ENCODE data around the gene ZBTB1. TPM values are rescaled to one million over a fixed set of nuclear protein-coding genes. Genes with fewer than 3 reads are reported as not detected.
A peak's percentile ranks its signal among the peaks of the same experiment; 100 is the strongest.

ZBTB1 gene
- total and polyA plus RNA-seq, 10 of the 15 experiments (the other 5 are each of a cell fraction or from before 2014, with no cell fraction given), result 12.3 to 127 (median 40.0) TPM

GRCh38 chr14:64504310-64504896 lies at the start of gene ZBTB1 (continued):
- TF ChIP-seq POLR2AphosphoS2 (IDR thresholded peaks at IDR 0.05; ENCODE audit: low read depth, low read length), result peak; percentile 31; the same call in 1 of the 2 replicates
- TF ChIP-seq ZBTB11 (CRISPR knock-in tag; IDR thresholded peaks at IDR 0.05), result 0 out of 2 replicates have a peak, but pooled peaks have one; percentile 49
- no peak for TF ChIP-seq KAT2A (conservative IDR thresholded peaks at IDR 0.05; ENCODE audit: control insufficient read depth, low read depth, low read length)
- TF ChIP-seq MXI1 (IDR thresholded peaks at IDR 0.05; ENCODE audit: low read depth, low read length), result peak; percentile 27; the same call in 1 of the 2 replicates
- no peak for TF ChIP-seq IRF4 (IDR thresholded peaks at IDR 0.05; ENCODE audit: low read depth, low read length)
- TF ChIP-seq SUPT20H (IDR thresholded peaks at IDR 0.05; ENCODE audit: borderline replicate concordance, control insufficient read depth, low read depth, low read length), result no peak
- no peak for TF ChIP-seq PML (IDR thresholded peaks at IDR 0.05; ENCODE audit: low read length)
- TF ChIP-seq MTA2 (IDR thresholded peaks at IDR 0.05; ENCODE audit: low read depth), result peak; percentile 33; the same call in 1 of the 2 replicates
- peak; percentile 27 for TF ChIP-seq POU2F2 (IDR thresholded peaks at IDR 0.05; ENCODE audit: borderline replicate concordance, low read depth, low read length)
- peak; percentile 76; the same call in 1 of the 2 replicates for TF ChIP-seq NBN (IDR thresholded peaks at IDR 0.05)
- TF ChIP-seq MTA3 (IDR thresholded peaks at IDR 0.05; ENCODE audit: borderline replicate concordance, low read length), result peak; percentile 25; the same call in 1 of the 2 replicates
- TF ChIP-seq USF1 (IDR thresholded peaks at IDR 0.05; ENCODE audit: borderline replicate concordance, extremely low read length, insufficient read depth, low read depth, low read length), result no peak
- peak; percentile 67 for TF ChIP-seq POLR2A (IDR thresholded peaks at IDR 0.05; ENCODE audit: low read depth, low read length)
- TF ChIP-seq BCLAF1 (IDR thresholded peaks at IDR 0.05), result 0 out of 2 replicates have a peak, but pooled peaks have one; percentile 70
- TF ChIP-seq TCF12 (IDR thresholded peaks at IDR 0.05; ENCODE audit: low read depth, low read length), result peak; percentile 45; the same call in 1 of the 2 replicates
- 0 out of 2 replicates have a peak, but pooled peaks have one; percentile 4 for TF ChIP-seq MEF2A (IDR thresholded peaks at IDR 0.05; ENCODE audit: insufficient read depth, low read depth, low read length)
- TF ChIP-seq MLLT1 (IDR thresholded peaks at IDR 0.05), result peak; percentile 94
- TF ChIP-seq ASH2L (IDR thresholded peaks at IDR 0.05; ENCODE audit: borderline replicate concordance, low read depth), result no peak; the same call in 1 of the 2 replicates
- TF ChIP-seq HDGF (IDR thresholded peaks at IDR 0.05), result 0 out of 2 replicates have a peak, but pooled peaks have one; percentile 89
- TF ChIP-seq SRF (IDR thresholded peaks at IDR 0.05; ENCODE audit: low read depth in 2 of 2, low read length in 2 of 2), result 0 out of 4 replicates have a peak, but pooled peaks have one; percentile 27 to 35
- 0 out of 2 replicates have a peak, but pooled peaks have one; percentile 52 for TF ChIP-seq WRNIP1 (IDR thresholded peaks at IDR 0.05; ENCODE audit: borderline replicate concordance, low read depth, low read length)
- TF ChIP-seq TAF1 (IDR thresholded peaks at IDR 0.05; ENCODE audit: borderline replicate concordance, low read depth, low read length), result peak; percentile 68; the same call in 1 of the 2 replicates

Measured in GM12878 (cell line).